C4-2B (cell line): ENCODE results near the gene FAM241A.

Experiments
- H3K27ac ChIP-seq: fragments of 450-650 bp; 2 replicates; pipeline ENCODE4 v1.5.1; 2017
- CTCF ChIP-seq: fragments of 450-650 bp; conservative IDR thresholded peaks from 2 replicates; pipeline ENCODE4 v1.5.1; 2017; ENCODE audit warnings: mild to moderate bottlenecking
- ZFX ChIP-seq: fragments of 450-650 bp; IDR thresholded peaks from 2 replicates; pipeline ENCODE4 v1.6.1; 2017

Gene FAM241A

DNA sequence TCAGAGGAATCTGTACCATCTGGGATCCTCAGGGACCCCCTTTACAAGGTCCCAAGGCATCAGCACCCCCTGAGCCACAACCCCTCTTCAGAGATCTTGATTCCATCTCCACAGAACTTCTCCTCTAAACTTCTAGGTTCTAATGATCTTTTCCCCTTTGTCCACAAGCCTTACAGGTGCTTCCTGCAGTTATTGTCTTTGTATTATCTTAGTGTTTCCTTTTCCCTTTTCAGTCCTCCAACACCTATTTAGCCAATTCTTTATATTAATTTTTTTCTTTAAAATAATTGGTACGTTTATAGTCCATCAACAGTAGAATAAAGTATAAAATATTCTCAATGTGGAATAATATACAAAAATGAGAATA lies 35.2 kb upstream of the FAM241A start:
- H3K27ac ChIP-seq, result no peak overlapping the region
- no peak for TF ChIP-seq CTCF
- TF ChIP-seq ZFX, result no peak

- H3K27ac ChIP-seq, result no peak overlapping the region
Observed at GRCh38 chr4:112111306-112111705, 33.9 kb upstream of the FAM241A start.

DNA sequence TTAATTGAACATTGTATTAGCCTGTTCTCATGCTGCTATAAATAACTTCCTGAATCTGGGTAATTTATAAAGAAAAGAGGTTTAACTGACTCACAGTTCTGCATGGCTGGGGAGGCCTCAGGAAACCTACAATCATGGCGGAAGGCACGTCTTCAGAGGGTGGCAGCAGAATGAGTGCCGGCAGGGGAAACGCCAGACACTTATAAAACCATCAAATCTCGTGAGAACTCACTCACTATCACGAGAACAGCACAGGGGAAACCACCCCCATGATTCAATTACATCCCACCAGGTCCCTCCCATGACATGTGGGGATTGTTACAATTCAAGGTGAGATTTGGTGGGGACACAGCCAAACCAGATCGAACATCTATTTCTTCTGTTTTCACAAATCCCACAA lies 33.2 kb upstream of the FAM241A start:
- peak overlapping the region; percentile 89 for H3K27ac ChIP-seq

More at GRCh38 chr4:112111306-112111705, 33.9 kb upstream of the FAM241A start:
- TF ChIP-seq ZFX (no peak), CTCF (no peak)

GRCh38 chr4:112112590-112113170 lies 32.6 kb upstream of the FAM241A start:
- peak overlapping the region; percentile 89 for H3K27ac ChIP-seq
- TF ChIP-seq CTCF, result no peak
- 0 out of 2 replicates have a peak, but pooled peaks have one; percentile 30 for TF ChIP-seq ZFX

GRCh38 chr4:112113864-112114263 lies 31.4 kb upstream of the FAM241A start:
- TF ChIP-seq ZFX, result no peak
- no peak for TF ChIP-seq CTCF
- peak overlapping the region; percentile 89 for H3K27ac ChIP-seq

GRCh38 chr4:112114452-112114851 lies 30.8 kb upstream of the FAM241A start:
- TF ChIP-seq CTCF (no peak), ZFX (no peak)
- no peak overlapping the region for H3K27ac ChIP-seq

GRCh38 chr4:112118742-112119352 lies 26.4 kb upstream of the FAM241A start:
- TF ChIP-seq ZFX (no peak), CTCF (no peak)
- no peak overlapping the region for H3K27ac ChIP-seq

GRCh38 chr4:112119353-112119783 lies 25.9 kb upstream of the FAM241A start:
- TF ChIP-seq ZFX, result no peak
- TF ChIP-seq CTCF, result no peak

More at GRCh38 chr4:112119353-112119783, 25.9 kb upstream of the FAM241A start:
- no peak overlapping the region for H3K27ac ChIP-seq
